Right renal pelvis (tissue), 4 donors: ENCODE measurements around the gene PTPN18. TPM values are rescaled to one million over a fixed set of nuclear protein-coding genes. Genes with fewer than 3 reads are reported as not detected.
A peak's percentile ranks its signal among the peaks of the same experiment; 100 is the strongest.

Experiments
- DNase-seq, 4 donors: peaks; one replicate each; pipeline ENCODE4 v3.0.0-alpha.2; 2013; ENCODE audit warnings: low read depth in 4 of 4, low spot score in 3 of 4, missing footprints in 1 of 4
- polyA plus RNA-seq, 4 donors: library from polyadenylated mRNA; unstranded; fragments of 120-200 nt; gene quantifications; one replicate each; pipeline ENCODE4 v1.2.1, GENCODE V29; 2013; ENCODE audit not compliant: insufficient read length in 4 of 4

Gene PTPN18
- polyA plus RNA-seq, 4 donors: 25.9 to 37.9 (median 30.2) TPM

- no peak for DNase-seq
Observed at GRCh38 chr2:130358420-130359350, 2.8 kb downstream of the PTPN18 start.

GRCh38 chr2:130359466-130359865, 3.6 kb downstream of the PTPN18 start:
- no peak for DNase-seq

GRCh38 chr2:130363479-130363878, 7.6 kb downstream of the PTPN18 start:
- no peak for DNase-seq

GRCh38 chr2:130365075-130365474, 9.2 kb downstream of the PTPN18 start:
- no peak for DNase-seq

GRCh38 chr2:130365963-130366362, 10.1 kb downstream of the PTPN18 start:
- no peak for DNase-seq

DNA sequence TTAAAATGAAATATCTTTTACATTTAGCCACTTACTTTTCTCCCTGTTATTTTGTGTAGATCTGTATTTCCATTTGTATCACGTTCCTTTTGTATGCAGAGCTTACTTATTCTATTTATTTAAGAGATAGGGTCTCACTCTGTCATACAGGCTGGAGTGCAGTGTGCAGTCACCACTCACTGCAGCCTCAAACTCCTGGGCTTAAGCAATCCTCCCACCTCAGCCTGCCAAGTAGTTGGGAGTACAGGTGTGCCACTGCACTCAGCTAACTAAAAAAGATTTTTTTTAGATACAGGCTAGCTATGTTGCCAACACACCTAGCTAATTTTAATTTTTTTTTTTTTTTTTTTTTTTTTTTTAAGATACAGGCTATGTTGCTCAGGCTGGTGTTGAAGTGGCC, 10.9 kb downstream of the PTPN18 start:
- no peak for DNase-seq

- no peak for DNase-seq
Observed at GRCh38 chr2:130368786-130369185, 12.9 kb downstream of the PTPN18 start.

GRCh38 chr2:130369311-130369964, 13.6 kb downstream of the PTPN18 start:
- DNase-seq: no peak

DNA sequence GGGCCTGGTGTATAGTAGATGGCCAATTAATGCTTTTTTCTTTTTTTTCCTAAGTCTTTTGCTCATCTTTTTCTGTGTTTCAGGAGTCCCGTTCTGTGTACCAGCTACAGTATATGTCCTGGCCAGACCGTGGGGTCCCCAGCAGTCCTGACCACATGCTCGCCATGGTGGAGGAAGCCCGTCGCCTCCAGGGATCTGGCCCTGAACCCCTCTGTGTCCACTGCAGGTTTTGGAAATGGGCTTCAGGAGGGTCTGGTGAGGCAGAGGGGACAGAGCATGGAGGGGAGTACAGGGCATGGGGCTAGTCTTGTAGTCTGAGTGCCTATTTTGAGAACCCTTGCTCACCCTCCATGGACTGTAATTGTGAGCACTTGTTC, 14.1 kb downstream of the PTPN18 start:
- no peak for DNase-seq

DNA sequence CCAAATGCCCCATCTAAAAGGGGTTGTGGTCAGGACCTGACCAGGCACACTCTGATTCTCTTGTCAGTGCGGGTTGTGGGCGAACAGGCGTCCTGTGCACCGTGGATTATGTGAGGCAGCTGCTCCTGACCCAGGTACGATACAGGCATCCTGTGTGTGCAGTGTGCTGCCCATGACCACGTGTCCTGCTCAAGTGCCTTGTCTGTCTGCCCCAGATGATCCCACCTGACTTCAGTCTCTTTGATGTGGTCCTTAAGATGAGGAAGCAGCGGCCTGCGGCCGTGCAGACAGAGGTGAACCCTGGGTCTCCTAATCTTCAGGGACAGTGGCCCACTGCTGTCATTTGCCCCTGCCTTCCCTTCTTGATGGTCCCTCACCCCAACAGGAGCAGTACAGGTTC, 14.6 kb downstream of the PTPN18 start:
- DNase-seq: no peak

DNA sequence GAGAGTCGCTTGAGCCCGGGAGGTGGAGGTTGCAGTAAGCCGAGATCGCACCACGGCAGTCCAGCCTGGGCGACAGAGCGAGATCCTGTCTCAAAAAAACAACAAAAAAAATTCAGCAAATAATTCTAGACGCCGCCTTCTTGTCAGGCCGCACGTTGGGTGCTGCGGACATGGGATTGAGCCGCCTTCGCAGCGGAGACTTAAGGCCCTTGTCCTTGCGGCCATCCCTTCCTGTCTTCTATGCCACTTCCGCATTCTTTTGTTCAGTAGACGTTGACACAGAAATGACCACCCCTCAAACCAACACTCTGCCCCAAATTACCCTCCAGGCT, 15.8 kb downstream of the PTPN18 start:
- DNase-seq: no peak

DNA sequence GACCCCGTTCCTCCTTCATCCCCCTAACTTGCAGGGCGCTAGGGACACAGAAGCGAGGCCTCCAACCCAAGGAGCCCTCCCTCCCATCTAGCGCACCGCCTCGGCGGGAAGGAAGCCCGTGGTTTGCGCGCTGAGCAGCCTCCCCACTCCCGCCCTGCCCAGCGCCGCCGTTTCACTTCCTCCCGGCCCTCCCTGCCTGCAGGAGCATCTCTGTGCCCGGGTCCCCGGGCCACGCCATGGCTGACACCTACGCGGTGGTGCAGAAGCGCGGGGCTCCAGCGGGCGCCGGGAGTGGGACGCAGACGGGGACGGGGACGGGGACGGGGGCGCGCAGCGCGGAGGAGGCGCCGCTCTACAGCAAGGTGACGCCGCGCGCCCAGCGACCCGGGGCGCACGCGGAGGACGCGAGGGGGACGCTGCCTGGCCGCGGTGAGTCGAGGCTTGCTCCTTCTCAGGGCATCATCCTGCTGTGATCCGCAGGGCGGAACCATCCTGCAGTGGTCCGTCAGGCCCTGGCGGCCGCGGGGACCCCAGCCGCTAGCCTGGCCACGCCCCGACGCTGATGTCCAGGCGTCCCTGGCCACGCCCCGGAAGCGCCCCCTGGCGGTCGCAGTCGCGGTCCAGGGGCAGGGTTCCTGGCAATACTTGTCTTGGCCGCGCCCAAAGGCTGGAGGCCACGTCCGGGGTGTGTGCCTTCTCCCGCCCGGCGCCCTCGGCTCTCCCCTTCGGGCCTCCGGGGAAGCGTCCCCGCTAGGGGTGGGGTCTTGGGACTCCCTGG, 16.4 kb downstream of the PTPN18 start:
- DNase-seq: peak in 3 of 4 donors; percentile 77 to 82 (median 81)

- no peak for DNase-seq
Observed at GRCh38 chr2:130372833-130373807, 17.3 kb downstream of the PTPN18 start.

GRCh38 chr2:130373808-130374365, 18.0 kb downstream of the PTPN18 start:
- DNase-seq: no peak

DNA sequence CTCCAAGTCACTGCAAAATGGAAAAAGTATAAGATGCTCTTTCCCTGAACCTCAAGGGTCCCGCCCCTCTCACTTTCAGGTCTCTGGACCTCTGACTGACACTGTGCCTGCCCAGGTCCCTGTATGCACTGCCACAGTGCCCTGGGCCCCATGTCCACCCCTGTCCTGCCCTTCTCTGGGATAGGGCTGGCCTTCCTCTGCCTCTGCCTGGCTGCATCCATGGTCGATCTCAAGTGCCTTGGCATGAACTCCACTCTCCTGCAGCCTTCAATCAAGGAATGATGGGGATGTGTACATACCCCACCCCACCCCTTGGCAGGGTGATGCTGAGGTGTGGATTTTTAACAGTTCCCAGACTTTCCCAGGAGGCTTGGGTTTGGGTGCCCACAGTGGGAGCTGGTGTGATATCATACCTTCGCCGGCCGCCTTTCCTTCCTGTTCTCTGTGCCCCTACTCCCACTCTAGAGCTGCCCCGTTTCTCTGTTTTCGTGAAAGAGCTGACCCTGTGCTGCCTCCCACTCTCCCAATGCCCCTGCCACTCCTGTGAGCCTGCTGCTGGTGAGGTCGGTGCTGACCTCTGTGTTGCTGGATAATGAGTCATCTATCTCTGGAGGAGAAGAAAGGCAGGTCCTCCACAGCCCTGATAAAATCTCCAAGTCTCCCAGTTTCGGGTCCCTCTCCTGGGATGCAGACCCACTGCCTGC, 18.9 kb downstream of the PTPN18 start:
- no peak for DNase-seq

GRCh38 chr2:130375291-130376266, 19.7 kb downstream of the PTPN18 start:
- DNase-seq: no peak

- no peak for DNase-seq
Observed at GRCh38 chr2:130376433-130377293, 20.8 kb downstream of the PTPN18 start.
